AG04449 (cell line): ENCODE measurements around the gene ADGRG6.

ENCODE experiments used
- CTCF ChIA-PET: fragments of 350-600 bp; formaldehyde crosslinking; extraction: SDS; loops from one replicate; lab custom pipeline; 2021; ENCODE audit warnings: antibody characterized with exemption; lab: Yijun Ruan, JAX
- POLR2A ChIA-PET: fragments of 400-600, 350-600 bp; formaldehyde crosslinking; extraction: SDS; loops from one replicate; lab custom pipeline; 2020; ENCODE audit warnings: antibody characterized with exemption, inconsistent platforms; lab: Yijun Ruan, JAX
- DNase-seq: peaks from one replicate; pipeline ENCODE4 v3.0.0-alpha.2; 2010; ENCODE audit warnings: low read depth, low spot score
- H3K4me3 ChIP-seq: 2 replicates; pipeline ENCODE4 v1.5.1; 2011; ENCODE audit warnings: low read depth, mild to moderate bottlenecking, control low read depth, low read length
- TF ChIP-seq, protein P1 (sequence below): IDR thresholded peaks from one replicate; pipeline ENCODE4 v1.5.1; 2011; ENCODE audit warnings: mild to moderate bottlenecking, moderate library complexity, low read length, control low read depth, inconsistent platforms; ENCODE audit not compliant: insufficient read depth; ENCODE audit errors: missing control alignments

Gene ADGRG6

DNA sequence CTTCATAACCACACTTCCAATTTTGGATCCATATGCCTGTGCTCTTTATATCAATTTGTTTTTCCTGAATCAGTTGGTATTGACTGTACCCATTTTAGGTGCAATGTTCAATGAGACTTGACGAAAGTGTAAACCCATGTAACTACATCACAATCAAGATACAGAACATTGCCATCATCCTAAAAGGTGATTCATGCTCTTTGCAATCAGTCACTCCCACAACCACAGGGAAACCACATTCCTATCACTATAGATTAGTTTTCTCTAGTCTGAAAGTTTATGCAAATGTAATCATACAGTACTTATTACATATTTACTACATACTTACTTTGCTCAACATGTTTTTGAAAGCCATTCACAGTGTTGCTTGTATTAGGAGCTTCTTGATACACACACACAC, 167.4 kb downstream of the ADGRG6 start:
- POLR2A ChIA-PET: no interaction called here

DNA sequence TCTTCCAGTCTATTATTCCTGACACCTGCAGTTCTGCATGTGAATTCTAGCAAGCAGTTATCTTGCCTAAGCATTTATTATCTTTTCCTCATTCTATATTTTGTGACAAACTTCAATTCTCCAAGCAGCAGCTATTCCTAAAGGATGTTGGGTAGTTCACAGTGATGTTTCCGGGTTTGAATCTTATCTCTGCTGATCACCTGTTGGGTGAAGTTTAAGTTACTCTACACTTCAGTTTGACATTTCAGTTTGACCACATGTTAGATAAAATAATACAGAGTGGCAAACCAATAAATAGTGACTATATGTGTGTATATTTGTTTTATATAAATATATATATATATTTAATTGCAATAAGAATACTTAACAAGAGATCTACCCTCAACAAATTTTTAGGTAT, 168.6 kb downstream of the ADGRG6 start:
- ChIA-PET POLR2A (no interaction called here), CTCF (interaction anchor here (1.6 to 3.3 kb wide), 2 partner anchors 314 kb away, joined by 5 to 15 read pairs; no protein-coding TSS in a partner anchor)
- H3K4me3 ChIP-seq: no peak overlapping the region
- TF ChIP-seq, protein P1, sequence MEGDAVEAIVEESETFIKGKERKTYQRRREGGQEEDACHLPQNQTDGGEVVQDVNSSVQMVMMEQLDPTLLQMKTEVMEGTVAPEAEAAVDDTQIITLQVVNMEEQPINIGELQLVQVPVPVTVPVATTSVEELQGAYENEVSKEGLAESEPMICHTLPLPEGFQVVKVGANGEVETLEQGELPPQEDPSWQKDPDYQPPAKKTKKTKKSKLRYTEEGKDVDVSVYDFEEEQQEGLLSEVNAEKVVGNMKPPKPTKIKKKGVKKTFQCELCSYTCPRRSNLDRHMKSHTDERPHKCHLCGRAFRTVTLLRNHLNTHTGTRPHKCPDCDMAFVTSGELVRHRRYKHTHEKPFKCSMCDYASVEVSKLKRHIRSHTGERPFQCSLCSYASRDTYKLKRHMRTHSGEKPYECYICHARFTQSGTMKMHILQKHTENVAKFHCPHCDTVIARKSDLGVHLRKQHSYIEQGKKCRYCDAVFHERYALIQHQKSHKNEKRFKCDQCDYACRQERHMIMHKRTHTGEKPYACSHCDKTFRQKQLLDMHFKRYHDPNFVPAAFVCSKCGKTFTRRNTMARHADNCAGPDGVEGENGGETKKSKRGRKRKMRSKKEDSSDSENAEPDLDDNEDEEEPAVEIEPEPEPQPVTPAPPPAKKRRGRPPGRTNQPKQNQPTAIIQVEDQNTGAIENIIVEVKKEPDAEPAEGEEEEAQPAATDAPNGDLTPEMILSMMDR: no peak
- no peak for DNase-seq

More for the DNA sequence above, 167.4 kb downstream of the ADGRG6 start:
- CTCF ChIA-PET: interaction anchor here (1.3 to 1.6 kb wide), 2 partner anchors 9 to 313 kb away, joined by 3 to 5 read pairs; no protein-coding TSS in a partner anchor
- TF ChIP-seq, protein P1: no peak
- H3K4me3 ChIP-seq: no peak overlapping the region
- DNase-seq: no peak

DNA sequence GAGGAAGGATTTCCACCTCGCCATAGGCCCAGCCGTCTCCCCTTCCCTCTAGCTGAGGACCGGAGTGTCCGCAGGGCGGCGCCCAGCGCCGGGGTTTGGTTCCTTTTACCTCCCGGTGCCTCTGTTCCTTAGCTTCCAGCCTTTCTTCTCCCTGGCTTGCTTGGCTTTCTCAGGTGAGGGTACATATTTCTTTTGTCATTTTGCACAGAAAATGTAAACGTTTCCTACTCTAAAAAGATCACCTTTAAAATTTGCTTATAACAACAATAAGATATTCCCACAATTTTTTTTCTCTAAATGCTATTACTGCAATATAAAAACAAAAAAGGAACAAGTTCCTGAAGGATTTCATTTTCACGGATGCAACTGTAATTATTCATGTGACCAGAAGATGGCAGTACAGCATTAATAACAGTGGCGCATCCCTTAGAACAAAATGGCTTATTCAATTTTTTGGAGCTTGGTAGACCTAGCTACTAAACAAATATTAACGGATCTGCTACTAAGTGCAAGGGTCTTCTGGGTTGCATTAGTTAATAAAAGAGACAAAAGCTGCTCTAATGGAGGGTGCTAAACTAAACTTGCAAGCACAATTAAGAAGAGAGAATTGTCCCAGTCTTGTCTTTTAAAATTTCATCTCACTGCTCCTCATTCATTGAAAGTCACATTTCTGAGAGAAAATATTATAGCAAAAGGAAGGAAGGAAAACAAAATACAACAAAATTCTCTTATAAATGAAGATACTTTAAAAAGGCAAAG, 172.9 kb downstream of the ADGRG6 start:
- POLR2A ChIA-PET: interaction anchor here (0.9 to 1.0 kb wide), 2 partner anchors 30 to 469 kb away, joined by 3 to 4 read pairs; no protein-coding TSS in a partner anchor
- no peak overlapping the region for H3K4me3 ChIP-seq
- DNase-seq: no peak

DNA sequence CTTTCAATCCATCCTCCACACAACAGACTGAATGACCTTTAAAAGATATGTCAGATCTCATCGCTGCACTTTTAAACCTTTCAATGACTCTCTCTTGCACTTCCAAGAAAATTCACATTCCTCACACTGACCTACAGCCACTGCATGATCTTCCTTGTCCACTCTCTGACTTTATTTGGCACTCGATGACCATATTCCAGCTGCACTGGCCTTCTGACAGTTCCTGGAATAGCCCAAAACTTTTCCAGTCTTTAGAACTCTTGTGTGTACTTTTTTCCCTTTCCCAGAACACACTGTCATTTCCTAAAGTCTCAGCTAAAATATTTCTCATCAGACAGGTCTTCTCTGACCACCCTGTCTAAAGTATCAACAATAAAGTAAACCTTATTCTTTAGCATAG, 174.6 kb downstream of the ADGRG6 start:
- POLR2A ChIA-PET: no interaction called here
- CTCF ChIA-PET: interaction anchor here (1.0 to 2.8 kb wide), 4 partner anchors 7 to 951 kb away, joined by 3 to 49 read pairs (median 20); partner anchors contain the start of genes NMBR and VTA1
- no peak overlapping the region for H3K4me3 ChIP-seq
- TF ChIP-seq, protein P1: no peak
- DNase-seq: no peak

More for the DNA sequence above, 172.9 kb downstream of the ADGRG6 start:
- TF ChIP-seq, protein P1: peak; percentile 52
- CTCF ChIA-PET: interaction anchor here (0.6 to 2.8 kb wide), 69 partner anchors 9 to 1539 kb away, joined by 3 to 49 read pairs (median 4); partner anchors contain the start of genes ADAT2, NMBR, PEX3 and VTA1

DNA sequence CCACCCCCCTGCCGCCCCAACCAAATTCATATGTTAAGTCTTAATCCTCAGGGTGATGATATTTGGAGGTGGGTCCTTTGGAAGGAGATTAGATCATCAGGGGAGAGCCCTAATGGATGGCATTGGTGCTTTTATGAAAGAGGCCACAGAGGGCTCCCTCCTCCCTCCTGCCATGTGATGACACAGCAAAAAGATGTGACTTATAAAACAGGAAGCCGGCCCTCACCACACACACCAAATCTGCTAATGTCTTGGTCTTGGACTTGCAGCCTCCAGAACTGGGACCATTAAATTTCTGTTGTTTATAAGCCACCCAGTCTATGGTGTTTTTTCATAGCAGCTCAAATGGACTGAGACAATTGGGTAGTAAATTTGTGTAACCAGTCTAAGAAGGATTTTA, 176.3 kb downstream of the ADGRG6 start:
- POLR2A ChIA-PET: no interaction called here
- DNase-seq: no peak
- TF ChIP-seq, protein P1: no peak
- CTCF ChIA-PET: interaction anchor here (0.9 to 1.2 kb wide), 4 partner anchors 18 to 949 kb away, joined by 3 to 5 read pairs (median 4); no protein-coding TSS in a partner anchor
- no peak overlapping the region for H3K4me3 ChIP-seq

DNA sequence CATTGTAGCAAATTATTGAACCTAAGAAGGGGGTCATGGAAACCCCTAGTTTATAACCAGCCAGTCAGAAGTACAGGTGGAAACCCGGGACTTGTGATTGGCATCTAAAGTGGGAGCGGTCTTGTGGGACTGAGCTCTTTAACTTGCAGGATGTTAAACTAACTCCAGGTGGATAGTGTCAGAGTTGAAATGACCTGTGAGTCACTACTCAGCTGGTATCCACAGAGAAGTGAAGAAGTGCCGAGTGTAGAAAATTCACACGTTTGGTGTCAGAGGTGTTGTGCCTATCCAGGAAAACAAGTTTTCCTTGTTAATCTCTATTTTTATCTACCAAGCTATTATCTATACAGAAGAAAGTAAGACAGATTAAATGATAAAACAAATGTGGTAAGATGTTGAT, 179.7 kb downstream of the ADGRG6 start:
- ChIA-PET POLR2A (no interaction called here), CTCF (interaction anchor here (0.7 to 2.8 kb wide), 2 partner anchors 9 to 10 kb away, joined by 4 to 7 read pairs; no protein-coding TSS in a partner anchor)
- TF ChIP-seq, protein P1: no peak
- H3K4me3 ChIP-seq: no peak overlapping the region
- DNase-seq: no peak
